Upper lobe of left lung (tissue), 4 donors: ENCODE measurements around the gene TRAPPC11.

Experiments used
- CTCF ChIP-seq, 6 experiments: fragments of 450-650 bp in 4 of 6; fragments of 200-600 bp in 2 of 6; sonication (generic) in 2 of 6; IDR thresholded peaks; one replicate each; pipeline ENCODE4 v1.5.1; 2016 to 2019; ENCODE audit warnings: antibody characterized with exemption in 6 of 6
- EP300 ChIP-seq, 4 donors: sonication (generic); formaldehyde crosslinking; IDR thresholded peaks; one replicate each; pipeline ENCODE4 v1.5.1; 2017; ENCODE audit warnings: antibody characterized with exemption in 4 of 4, control low read depth in 2 of 4
- POLR2A ChIP-seq, 4 donors: fragments of 450-650 bp; IDR thresholded peaks; one replicate each; pipeline ENCODE4 v1.5.1; 2016 to 2017; ENCODE audit warnings: antibody characterized with exemption in 4 of 4, mild to moderate bottlenecking in 2 of 4
- POLR2AphosphoS5 ChIP-seq, 2 donors: sonication (generic); formaldehyde crosslinking; IDR thresholded peaks; one replicate each; pipeline ENCODE4 v1.5.1; 2017; ENCODE audit warnings: antibody characterized with exemption in 2 of 2

GRCh38 chr4:183675625-183676024, 16.5 kb downstream of the TRAPPC11 start:
- TF ChIP-seq POLR2A (IDR thresholded peaks at IDR 0.05) = no peak
- TF ChIP-seq EP300 (IDR thresholded peaks at IDR 0.05) = no peak
- no peak for TF ChIP-seq POLR2AphosphoS5 (IDR thresholded peaks at IDR 0.05)
- no peak for TF ChIP-seq CTCF (IDR thresholded peaks at IDR 0.05)
